K562 (cell line): ENCODE measurements around the gene ANKLE2. TPM values are rescaled to one million over a fixed set of nuclear protein-coding genes. Genes with fewer than 3 reads are reported as not detected.

Source experiments
- ATAC-seq: fragments of 200-7000 bp; cut with Tn5 transposase; 3 replicates; pipeline ENCODE4 v1.9.1; 2020; ENCODE audit warnings: moderate library complexity
- BruUV-seq: library from RNA; stranded (reverse); fragments of 400-500 nt; replicated peaks from 2 replicates; lab custom pipeline; 2021; lab: Mats Ljungman, UMichigan
- CTCF ChIA-PET: fragments of 300-600 bp; formaldehyde crosslinking; extraction: SDS; loops from one replicate; lab custom pipeline; 2021; ENCODE audit warnings: low intra/inter-chr PET ratio; lab: Yijun Ruan, JAX
- POLR2A ChIA-PET: fragments of 300-600, 350-650 bp; sonication (Branson Sonifier 250); formaldehyde crosslinking; extraction: SDS; loops from one replicate; lab custom pipeline; 2021; ENCODE audit warnings: antibody characterized with exemption, inconsistent platforms; lab: Yijun Ruan, JAX
- DNase-seq, 4 experiments: peaks; one replicate each; pipeline versions ENCODE4 v3.0.0 to v3.0.0-alpha.2; 2011 to 2018; ENCODE audit warnings: low spot score in 3 of 4, mixed read lengths in 3 of 4; ENCODE audit errors: extremely low read depth in 1 of 4
- FAIRE-seq: peaks from 2 replicates; lab custom pipeline; 2011; peaks lifted over from hg19 to GRCh38; lab: Jason Lieb, UNC
- H2AFZ ChIP-seq: 2 replicates; pipeline ENCODE4 v1.6.0; 2011; ENCODE audit warnings: low read depth, low read length, control low read depth, inconsistent platforms
- H3K27ac ChIP-seq: fragments of 200-600 bp; 3 replicates; pipeline ENCODE4 v1.8.0; 2011; ENCODE audit warnings: low read depth, mild to moderate bottlenecking, control low read depth, inconsistent platforms, low read length, moderate library complexity, mixed read lengths; ENCODE audit errors: extremely low read depth
- H3K27me3 ChIP-seq, 2 experiments: fragments of 300-600 bp in 1 of 2; 2 replicates in 1 of 2; 3 replicates in 1 of 2; pipeline versions ENCODE4 v1.6.0 to v1.8.0; 2011; ENCODE audit warnings: inconsistent platforms in 2 of 2, low read length in 2 of 2, mild to moderate bottlenecking in 1 of 2, mixed read lengths in 1 of 2, moderate library complexity in 1 of 2; ENCODE audit not compliant: control insufficient read depth in 2 of 2, insufficient read depth in 2 of 2
- H3K36me3 ChIP-seq: fragments of 300-600 bp; 3 replicates; pipeline ENCODE4 v1.8.0; 2011; ENCODE audit warnings: mild to moderate bottlenecking, low read length, inconsistent platforms; ENCODE audit not compliant: control insufficient read depth, insufficient read depth
- H3K4me1 ChIP-seq, 2 experiments: fragments of 200-600 bp in 1 of 2; replicated peaks in 1 of 2; 2 replicates in 1 of 2; 3 replicates in 1 of 2; pipeline versions ENCODE4 v1.5.1 to v1.8.0; 2011; ENCODE audit warnings: inconsistent platforms in 2 of 2, low read length in 2 of 2, mild to moderate bottlenecking in 1 of 2, mixed read lengths in 1 of 2, moderate library complexity in 1 of 2; ENCODE audit not compliant: control insufficient read depth in 2 of 2, insufficient read depth in 2 of 2
- H3K4me2 ChIP-seq: 2 replicates; pipeline ENCODE4 v1.6.1; 2011; ENCODE audit warnings: low read length, control low read depth, inconsistent platforms, mixed read lengths; ENCODE audit not compliant: insufficient read depth
- H3K4me3 ChIP-seq: fragments of 200-600 bp; sonication (generic), shearing (Covaris generic); 2 replicates; pipeline ENCODE4 v1.5.1; 2016; ENCODE audit warnings: control low read depth, inconsistent platforms
- H3K79me2 ChIP-seq: fragments of 200-600 bp; 3 replicates; pipeline ENCODE4 v1.8.0; 2011; ENCODE audit warnings: low read length, inconsistent platforms; ENCODE audit not compliant: control insufficient read depth, insufficient read depth
- H3K9ac ChIP-seq, 2 experiments: 2 replicates each; pipeline versions ENCODE4 v1.6.0 to v1.6.1; 2011; ENCODE audit warnings: low read depth in 2 of 2, low read length in 2 of 2, control low read depth in 1 of 2, inconsistent platforms in 1 of 2, mild to moderate bottlenecking in 1 of 2, mixed read lengths in 1 of 2; ENCODE audit not compliant: insufficient read depth in 1 of 2
- H3K9me1 ChIP-seq: one replicate; pipeline ENCODE4 v1.6.0; 2011; ENCODE audit warnings: inconsistent platforms, mild to moderate bottlenecking, low read length, moderate library complexity; ENCODE audit not compliant: control insufficient read depth, insufficient read depth
- H3K9me3 ChIP-seq: replicated peaks from 2 replicates; pipeline ENCODE4 v1.5.1; 2011; ENCODE audit warnings: low read depth, low read length, inconsistent platforms; ENCODE audit not compliant: control insufficient read depth, insufficient read depth
- H4K20me1 ChIP-seq: replicated peaks from 2 replicates; pipeline ENCODE4 v1.6.1; 2011; ENCODE audit warnings: low read length, inconsistent platforms, mixed read lengths; ENCODE audit not compliant: control insufficient read depth, insufficient read depth
- BHLHE40 ChIP-seq: IDR thresholded peaks from 2 replicates; pipeline ENCODE4 v1.6.1; 2011; ENCODE audit warnings: low read length, improper control_type of control experiment
- CTBP1 ChIP-seq: fragments of 450-650 bp; IDR thresholded peaks from 2 replicates; pipeline ENCODE4 v1.6.1; 2016; ENCODE audit warnings: borderline replicate concordance
- E2F3 ChIP-seq: fragments of 250-450 bp; sonication (Bioruptor Pico); IDR thresholded peaks from 2 replicates; pipeline ENCODE4 v1.4.0; 2020; ENCODE audit warnings: mild to moderate bottlenecking
- HBP1 ChIP-seq: fragments of 450-650 bp; formaldehyde crosslinking; IDR thresholded peaks from 2 replicates; pipeline ENCODE4 v1.4.0; 2022; ENCODE audit warnings: missing genetic modification characterization
- MAX ChIP-seq: sonication (generic); formaldehyde crosslinking; IDR thresholded peaks from 2 replicates; pipeline ENCODE4 v1.9.0; 2022; ENCODE audit warnings: mild to moderate bottlenecking, missing genetic modification reagents
- MCM3 ChIP-seq: fragments of 450-650 bp; IDR thresholded peaks from 2 replicates; pipeline ENCODE4 v1.6.1; 2016
- MEF2D ChIP-seq: conservative IDR thresholded peaks from 2 replicates; pipeline ENCODE4 v1.6.1; 2016; ENCODE audit warnings: low read depth, missing genetic modification characterization, missing compliant biosample characterization
- MXI1 ChIP-seq: IDR thresholded peaks from 2 replicates; pipeline ENCODE4 v1.6.1; 2011; ENCODE audit warnings: low read depth, mild to moderate bottlenecking, improper control_type of control experiment, low read length
- ZNF140 ChIP-seq: fragments of 250-450 bp; sonication (Bioruptor Pico); IDR thresholded peaks from 2 replicates; pipeline ENCODE4 v1.8.0; 2021; ENCODE audit warnings: moderate library complexity, mild to moderate bottlenecking, inconsistent platforms
- ZNF280A ChIP-seq: fragments of 450-650 bp; IDR thresholded peaks from 2 replicates; pipeline ENCODE4 v1.6.1; 2018; ENCODE audit warnings: mild to moderate bottlenecking, low read depth; ENCODE audit not compliant: partially characterized antibody
- ZNF766 ChIP-seq: fragments of 200-800 bp; sonication (Bioruptor generic); conservative IDR thresholded peaks from 2 replicates; pipeline ENCODE4 v1.6.1; 2016; ENCODE audit warnings: missing genetic modification characterization, missing compliant biosample characterization
- WGBS: fragments of 100-300 bp; shearing (Covaris generic); methylation state at CpG from one replicate; pipeline ENCODE4 v1.1.6; 2016; ENCODE audit warnings: low coverage, mixed read lengths; ENCODE audit not compliant: insufficient coverage; ENCODE audit errors: missing lambda C conversion rate; 5-methylcytosine and 5-hydroxymethylcytosine counted together
- in situ Hi-C: fragments of 300-500 bp; cut with MboI; formaldehyde crosslinking; loops from 4 replicates; pipeline ENCODE4 v1.15.0; 2018; ENCODE audit warnings: inconsistent platforms, mixed read lengths
- intact Hi-C: fragments of 100-400 bp; cut with micrococcal nuclease; formaldehyde crosslinking; loops from 2 replicates; pipeline ENCODE4 v1.14.2; 2022
- polyA plus RNA-seq, 8 experiments: library from polyadenylated mRNA; depleted of rRNA in 4 of 8; stranded (reverse) in 5 of 8; unstranded in 3 of 8; fragments of >200 nt; fragmentation: Nextera tagmentation in 2 of 8; fragmentation: Illumina TruSeq in 1 of 8; extraction: Ambion mirVana in 2 of 8; extraction: Trizol in 1 of 8; gene quantifications; 2 replicates each; pipeline versions ENCODE4 v1.2.1 to v1.2.3, GENCODE V29; 2011 to 2014; ENCODE audit warnings: inconsistent platforms in 1 of 8, missing spikeins in 1 of 8
- total RNA-seq, 7 experiments: library from RNA; depleted of rRNA in 6 of 7; stranded (reverse); fragments of >200 nt in 6 of 7; fragmentation: Illumina TruSeq in 2 of 7; extraction: Trizol in 2 of 7; gene quantifications; 2 replicates each; pipeline versions ENCODE4 v1.2.1 to v1.2.3, GENCODE V29; 2011 to 2021; ENCODE audit warnings: low replicate concordance in 1 of 7

The ANKLE2 gene
- total and polyA plus RNA-seq, 9 of the 15 experiments (the other 6 are each of a cell fraction or from before 2014, with no cell fraction given), result 3.2 to 57.7 (median 45.6) TPM

- Histone ChIP-seq H3K4me2 (peak overlapping the region; percentile 94), H3K9me1 (peaks cover 6% of the 10 kb centered on the region), H3K27me3 (no peaks in the 10 kb centered on the region), H3K9me3 (peaks cover 8% of the 10 kb centered on the region; the same call in 1 of the 2 replicates), H4K20me1 (peaks cover 7% of the 10 kb centered on the region), H2AFZ (no peak overlapping the region), H3K27ac (peak overlapping the region; percentile 62; the same call in 1 of the 3 replicates), H3K4me1 (peaks cover 14 to 29% of the 10 kb centered on the region in 2 experiments; a peak in 4 of 5 replicates), H3K9ac (peak overlapping the region; percentile 88 to 98), H3K79me2 (peaks cover 79% of the 10 kb centered on the region), H3K4me3 (peak overlapping the region; percentile 92), H3K36me3 (peaks cover 45% of the 10 kb centered on the region)
- ChIA-PET POLR2A (interaction anchor here (0.6 to 1.2 kb wide), 8 partner anchors 9 to 289 kb away, joined by 3 to 5 read pairs (median 3); partner anchors contain the start of gene PGAM5), CTCF (no interaction called here)
- WGBS, result 36% methylated on average over 5 of the region's 5 CpGs
- peak; percentile 3; the same call in 2 of the 3 replicates for ATAC-seq
- intact Hi-C loops, result no loop called here
- TSS peak; percentile 82 for BruUV-seq
- TF ChIP-seq MXI1 (no peak), MAX (CRISPR knock-in tag) (0 out of 2 replicates have a peak, but pooled peaks have one; percentile 10), BHLHE40 (peak; percentile 67)
- in situ Hi-C loops, result no loop called here
- FAIRE-seq, result peak; percentile 78
- peak in 1 of 4 experiments; percentile 31 for DNase-seq
These were observed 76.2 kb downstream of the ANKLE2 start for GRCh38 chr12:132685400-132685799.

DNA sequence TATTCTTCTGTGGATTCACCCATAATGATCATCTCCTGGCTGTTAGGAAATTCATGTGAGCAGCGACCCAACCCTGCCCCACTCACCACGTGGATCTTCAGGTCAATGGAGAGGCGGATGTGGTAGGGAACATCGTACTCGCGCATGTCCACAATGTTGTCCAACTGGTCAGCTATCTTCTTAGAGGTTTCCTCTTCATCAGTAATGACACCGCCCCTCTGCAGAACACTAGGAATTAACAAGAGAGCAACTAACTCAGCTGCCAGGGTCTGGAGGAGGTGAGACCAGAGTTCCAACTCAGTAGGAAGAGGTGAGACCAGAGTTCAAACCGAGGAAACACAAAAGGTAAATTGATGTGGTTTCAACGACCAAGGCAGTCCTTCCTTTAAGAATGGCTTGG is 84.1 kb downstream of the ANKLE2 start:
- Histone ChIP-seq H4K20me1 (peaks cover 8% of the 10 kb centered on the region; the same call in 1 of the 2 replicates), H3K9ac (no peak overlapping the region), H2AFZ (no peak overlapping the region), H3K4me1 (no peaks in the 10 kb centered on the region), H3K9me1 (no peaks in the 10 kb centered on the region), H3K4me2 (no peak overlapping the region), H3K36me3 (peaks cover 91% of the 10 kb centered on the region), H3K27me3 (no peaks in the 10 kb centered on the region), H3K4me3 (no peak overlapping the region), H3K9me3 (no peaks in the 10 kb centered on the region), H3K79me2 (peaks cover 40% of the 10 kb centered on the region), H3K27ac (no peak overlapping the region)
- DNase-seq (no peak), ATAC-seq (no peak), FAIRE-seq (no peak)
- in situ Hi-C loops (no loop called here), intact Hi-C loops (no loop called here)
- ChIA-PET POLR2A (no interaction called here), CTCF (no interaction called here)
- WGBS, result 93% methylated on average over 9 of the region's 9 CpGs
- BruUV-seq, result no TSS peak
- TF ChIP-seq ZNF766 (no peak), MCM3 (no peak), ZNF280A (no peak), E2F3 (CRISPR knock-in tag) (no peak), HBP1 (CRISPR knock-in tag) (no peak), ZNF140 (CRISPR knock-in tag) (no peak), MEF2D (tag) (no peak), CTBP1 (no peak)
